Neural progenitor cell (in vitro differentiated cells): ENCODE results near the gene ZNF451. TPM values are rescaled to one million over a fixed set of nuclear protein-coding genes. Genes with fewer than 3 reads are reported as not detected.
"Not testable (repeated sequence)": the region's sequence is repeated elsewhere in the genome, so short reads cannot be mapped to it uniquely, and the experiment has no call there.

Source experiments
- DNase-seq: peaks from one replicate; pipeline ENCODE4 v3.0.0-alpha.2; 2016; ENCODE audit warnings: low spot score
- H2AFZ ChIP-seq: fragments of 200-600 bp; sonication (generic); replicated peaks from 2 replicates; pipeline ENCODE4 v1.6.1; 2016; ENCODE audit warnings: antibody characterized with exemption
- H3F3A ChIP-seq: fragments of 200-600 bp; sonication (generic); 2 replicates; pipeline ENCODE4 v1.6.1; 2016; ENCODE audit warnings: antibody characterized with exemption, low read depth
- H3K27ac ChIP-seq: fragments of 200-600 bp; sonication (generic); 2 replicates; pipeline ENCODE4 v1.5.1; 2016; ENCODE audit warnings: mild to moderate bottlenecking
- H3K27me3 ChIP-seq: fragments of 200-600 bp; sonication (generic); 2 replicates; pipeline ENCODE4 v1.6.1; 2016; ENCODE audit warnings: mild to moderate bottlenecking, moderate library complexity
- H3K36me3 ChIP-seq: fragments of 200-600 bp; sonication (generic); 2 replicates; pipeline ENCODE4 v1.5.1; 2016
- H3K4me1 ChIP-seq: fragments of 200-600 bp; sonication (generic); 2 replicates; pipeline ENCODE4 v1.6.1; 2016; ENCODE audit warnings: mixed run types
- H3K4me2 ChIP-seq: fragments of 200-600 bp; sonication (generic); 2 replicates; pipeline ENCODE4 v1.6.1; 2016
- H3K4me3 ChIP-seq: fragments of 200-600 bp; sonication (generic); 2 replicates; pipeline ENCODE4 v1.5.1; 2016
- H3K79me2 ChIP-seq: fragments of 200-600 bp; sonication (generic); 2 replicates; pipeline ENCODE4 v1.6.1; 2016; ENCODE audit warnings: low read depth
- H3K9ac ChIP-seq: fragments of 200-600 bp; sonication (generic); 2 replicates; pipeline ENCODE4 v1.6.1; 2016
- H3K9me3 ChIP-seq: fragments of 200-600 bp; sonication (generic); 2 replicates; pipeline ENCODE4 v1.5.1; 2016; ENCODE audit warnings: low read depth
- H4K20me1 ChIP-seq: fragments of 200-600 bp; sonication (generic); 2 replicates; pipeline ENCODE4 v1.6.1; 2016; ENCODE audit warnings: low read depth
- H3K27ac Mint-ChIP-seq: 3 replicates; pipeline ENCODE4 v1.8.0; 2021; ENCODE audit warnings: mixed read lengths
- H3K27me3 Mint-ChIP-seq: 2 replicates; pipeline ENCODE4 v1.8.0; 2022; ENCODE audit warnings: low read depth, mild to moderate bottlenecking, inconsistent platforms, moderate library complexity, mixed read lengths; ENCODE audit not compliant: insufficient read depth
- H3K36me3 Mint-ChIP-seq: 3 replicates; pipeline ENCODE4 v1.8.0; 2021; ENCODE audit warnings: mixed read lengths
- H3K4me1 Mint-ChIP-seq: 3 replicates; pipeline ENCODE4 v1.8.0; 2021; ENCODE audit warnings: mixed read lengths
- H3K4me3 Mint-ChIP-seq: 3 replicates; pipeline ENCODE4 v1.8.0; 2021; ENCODE audit warnings: mild to moderate bottlenecking, moderate library complexity, mixed read lengths
- H3K9me3 Mint-ChIP-seq: 3 replicates; pipeline ENCODE4 v1.8.0; 2020; ENCODE audit warnings: mixed read lengths
- CTCF ChIP-seq: fragments of 200-600 bp; sonication (generic); IDR thresholded peaks from 2 replicates; pipeline ENCODE4 v1.5.1; 2017; ENCODE audit warnings: antibody characterized with exemption, mild to moderate bottlenecking
- EZH2 ChIP-seq: fragments of 200-600 bp; sonication (generic); IDR thresholded peaks from 2 replicates; pipeline ENCODE4 v1.6.1; 2017; ENCODE audit warnings: antibody characterized with exemption, mild to moderate bottlenecking, moderate library complexity
- EZH2phosphoT487 ChIP-seq: fragments of 200-600 bp; sonication (generic); IDR thresholded peaks from 2 replicates; pipeline ENCODE4 v1.6.1; 2017; ENCODE audit warnings: antibody characterized with exemption
- total RNA-seq: library from RNA; depleted of rRNA; stranded (reverse); fragments of >200 nt; gene quantifications from 2 replicates; pipeline ENCODE4 v1.2.3, GENCODE V29; 2015; ENCODE audit warnings: low replicate concordance

Gene ZNF451, protein sequence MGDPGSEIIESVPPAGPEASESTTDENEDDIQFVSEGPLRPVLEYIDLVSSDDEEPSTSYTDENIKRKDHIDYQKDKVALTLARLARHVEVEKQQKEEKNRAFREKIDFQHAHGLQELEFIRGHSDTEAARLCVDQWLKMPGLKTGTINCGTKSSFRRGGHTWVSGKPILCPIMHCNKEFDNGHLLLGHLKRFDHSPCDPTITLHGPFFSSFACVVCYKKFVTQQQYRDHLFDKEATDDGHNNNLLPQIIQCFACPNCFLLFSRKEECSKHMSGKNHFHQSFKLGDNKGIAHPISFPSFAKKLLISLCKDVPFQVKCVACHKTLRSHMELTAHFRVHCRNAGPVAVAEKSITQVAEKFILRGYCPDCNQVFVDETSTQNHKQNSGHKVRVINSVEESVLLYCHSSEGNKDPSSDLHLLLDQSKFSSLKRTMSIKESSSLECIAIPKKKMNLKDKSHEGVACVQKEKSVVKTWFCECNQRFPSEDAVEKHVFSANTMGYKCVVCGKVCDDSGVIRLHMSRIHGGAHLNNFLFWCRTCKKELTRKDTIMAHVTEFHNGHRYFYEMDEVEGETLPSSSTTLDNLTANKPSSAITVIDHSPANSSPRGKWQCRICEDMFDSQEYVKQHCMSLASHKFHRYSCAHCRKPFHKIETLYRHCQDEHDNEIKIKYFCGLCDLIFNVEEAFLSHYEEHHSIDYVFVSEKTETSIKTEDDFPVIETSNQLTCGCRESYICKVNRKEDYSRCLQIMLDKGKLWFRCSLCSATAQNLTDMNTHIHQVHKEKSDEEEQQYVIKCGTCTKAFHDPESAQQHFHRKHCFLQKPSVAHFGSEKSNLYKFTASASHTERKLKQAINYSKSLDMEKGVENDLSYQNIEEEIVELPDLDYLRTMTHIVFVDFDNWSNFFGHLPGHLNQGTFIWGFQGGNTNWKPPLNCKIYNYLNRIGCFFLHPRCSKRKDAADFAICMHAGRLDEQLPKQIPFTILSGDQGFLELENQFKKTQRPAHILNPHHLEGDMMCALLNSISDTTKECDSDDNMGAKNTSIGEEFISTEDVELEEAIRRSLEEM
- 93.4 and 126 TPM in 2 replicates for total RNA-seq

GRCh38 chr6:57089687-57090457 lies at the start of gene ZNF451:
Gene ZNF451 (plus strand): TSS chr6:57090188. CDS start chr6:57090254, 66 bp downstream.
- H3K79me2 ChIP-seq: peaks cover 36% of the 10 kb centered on the region

GRCh38 chr6:57044061-57044460 lies 45.9 kb upstream of the ZNF451 start:
- not testable (repeated sequence) for H3K4me2 ChIP-seq, H3K27ac ChIP-seq, H3K36me3 Mint-ChIP-seq, H3F3A ChIP-seq, H4K20me1 ChIP-seq, H3K9me3 ChIP-seq, H3K4me3 Mint-ChIP-seq, H3K9me3 Mint-ChIP-seq, H3K27me3 Mint-ChIP-seq, H3K36me3 ChIP-seq, H3K27me3 ChIP-seq, H3K27ac Mint-ChIP-seq, H3K4me3 ChIP-seq, DNase-seq, H3K9ac ChIP-seq, H2AFZ ChIP-seq
- peaks cover 13% of the 10 kb centered on the region for H3K79me2 ChIP-seq
- H3K4me1 Mint-ChIP-seq: peaks cover 13% of the 10 kb centered on the region
- peaks cover 11% of the 10 kb centered on the region for H3K4me1 ChIP-seq

More at GRCh38 chr6:57089687-57090457, at the start of gene ZNF451:
- peaks cover 7% of the 10 kb centered on the region for H3F3A ChIP-seq
- Mint-ChIP-seq H3K27me3 (peaks cover 5% of the 10 kb centered on the region), H3K27ac (peak within 1 kb of the TSS; percentile 14), H3K36me3 (peaks cover 11% of the 10 kb centered on the region), H3K4me3 (peak within 1 kb of the TSS; percentile 89), H3K9me3 (no peaks in the 10 kb centered on the region), H3K4me1 (peaks cover 33% of the 10 kb centered on the region)
- peak within 1 kb of the TSS; percentile 54 for H3K4me3 ChIP-seq
- H3K9ac ChIP-seq: peak within 1 kb of the TSS; percentile 43
- peaks cover 35% of the 10 kb centered on the region for H4K20me1 ChIP-seq
- peak within 1 kb of the TSS; percentile 67 for H3K27ac ChIP-seq
- H3K4me2 ChIP-seq: peak within 1 kb of the TSS; percentile 74
- peaks cover 8% of the 10 kb centered on the region for H3K36me3 ChIP-seq
- peak; percentile 99 for DNase-seq
- peaks cover 25% of the 10 kb centered on the region for H3K4me1 ChIP-seq
- no peaks in the 10 kb centered on the region for H3K27me3 ChIP-seq
- TF ChIP-seq EZH2phosphoT487: no peak
- H2AFZ ChIP-seq: peak within 1 kb of the TSS; percentile 1
- H3K9me3 ChIP-seq: no peaks in the 10 kb centered on the region

DNA sequence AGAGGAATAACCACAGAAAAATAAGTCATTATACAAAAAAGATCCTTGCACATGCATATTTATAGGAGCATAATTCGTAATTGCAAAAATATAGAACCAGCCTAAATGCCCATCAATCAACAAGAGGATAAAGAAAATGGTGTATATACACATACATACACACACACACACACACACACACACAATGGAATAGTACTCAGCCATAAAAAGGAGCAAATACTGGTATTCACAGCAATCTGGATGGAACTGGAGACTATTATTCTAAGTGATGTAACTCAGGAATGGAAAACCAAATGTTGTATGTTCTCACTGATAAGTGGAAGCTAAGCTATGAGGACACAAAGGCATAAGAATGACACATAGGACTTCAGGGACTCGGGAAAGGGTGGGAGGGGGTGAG lies 45.4 kb upstream of the ZNF451 start:
- Histone ChIP-seq H3K9ac (no peak overlapping the region), H3K4me2 (no peak overlapping the region), H3F3A (peaks cover 8% of the 10 kb centered on the region), H3K79me2 (peaks cover 18% of the 10 kb centered on the region), H3K27ac (no peak overlapping the region), H4K20me1 (peaks cover 15% of the 10 kb centered on the region), H3K4me1 (peaks cover 16% of the 10 kb centered on the region), H3K9me3 (no peaks in the 10 kb centered on the region), H3K4me3 (no peak overlapping the region), H2AFZ (no peak overlapping the region), H3K27me3 (no peaks in the 10 kb centered on the region), H3K36me3 (peaks cover 3% of the 10 kb centered on the region)
- DNase-seq: no peak
- Mint-ChIP-seq H3K27me3 (peaks cover 4% of the 10 kb centered on the region), H3K4me3 (no peak overlapping the region), H3K4me1 (peaks cover 13% of the 10 kb centered on the region), H3K27ac (no peak overlapping the region), H3K9me3 (peaks cover 9% of the 10 kb centered on the region), H3K36me3 (peaks cover 6% of the 10 kb centered on the region)
- no peak for TF ChIP-seq EZH2
- TF ChIP-seq EZH2phosphoT487: no peak
- no peak for TF ChIP-seq CTCF

DNA sequence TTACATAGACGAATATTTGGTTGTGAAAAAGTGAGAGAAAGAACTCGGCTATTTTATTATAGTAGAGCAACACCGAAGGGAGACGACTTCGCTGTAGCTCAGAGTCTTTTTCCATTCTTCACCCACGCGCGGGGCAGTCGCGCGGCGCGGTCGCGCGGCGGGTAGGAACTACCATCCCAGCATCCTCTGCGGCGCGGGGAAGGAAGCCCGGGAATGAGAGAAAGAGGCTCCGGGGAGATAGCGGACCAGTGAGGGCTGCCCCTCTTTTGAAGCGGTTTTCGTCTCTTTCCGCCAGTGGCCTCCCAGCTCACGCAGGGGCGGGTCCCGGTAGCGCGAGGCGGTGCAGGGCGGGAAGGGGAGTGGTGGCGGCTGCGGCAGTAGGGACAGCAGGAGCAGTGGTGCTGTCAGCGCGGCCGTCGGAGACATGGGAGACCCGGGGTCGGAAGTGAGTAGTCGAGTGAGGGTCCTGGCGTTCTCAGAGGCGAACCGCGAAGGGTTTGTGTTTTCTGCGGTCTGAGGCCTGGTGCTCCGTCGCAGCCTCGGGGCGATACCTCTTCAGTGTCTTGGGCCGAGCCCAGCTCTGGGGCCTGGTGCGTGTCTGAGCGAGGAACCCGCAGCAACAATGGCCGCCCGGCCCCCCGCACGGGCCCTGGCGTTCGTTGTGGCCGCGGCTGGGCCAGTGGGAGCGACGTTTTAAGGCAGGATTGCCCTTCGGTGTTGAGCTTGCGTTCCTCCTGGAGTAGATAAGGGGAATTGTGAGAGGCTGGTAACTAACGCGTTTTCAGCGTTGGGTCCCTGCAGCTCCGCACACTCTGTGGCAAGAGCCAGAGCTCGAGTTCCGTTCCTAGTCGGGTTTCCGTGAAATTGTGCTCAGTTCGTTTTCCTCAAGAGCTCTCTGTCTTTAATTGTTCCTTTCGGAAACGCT lies 43.4 kb upstream of the ZNF451 start, which contains the start of gene KIAA1586:
TSS of gene KIAA1586 (plus strand) at position 362 of the 925 bp plus-strand sequence. CDS start at position 425, 63 bp downstream.
- peak; percentile 93 for DNase-seq
- not testable (repeated sequence) for H3K9me3 ChIP-seq, H3K36me3 ChIP-seq, H3F3A ChIP-seq, H3K9me3 Mint-ChIP-seq, H3K27me3 Mint-ChIP-seq, H3K27me3 ChIP-seq
- H3K4me3 ChIP-seq: peak within 1 kb of the TSS; percentile 45
- H3K4me2 ChIP-seq: peak within 1 kb of the TSS; percentile 71
- H3K36me3 Mint-ChIP-seq: peaks cover 15% of the 10 kb centered on the region
- peak within 1 kb of the TSS; percentile 68 for H2AFZ ChIP-seq
- peaks cover 18% of the 10 kb centered on the region for H3K4me1 ChIP-seq
- H3K27ac Mint-ChIP-seq: peak within 1 kb of the TSS; percentile 93
- peaks cover 38% of the 10 kb centered on the region for H3K79me2 ChIP-seq
- peak within 1 kb of the TSS; percentile 96 for H3K4me3 Mint-ChIP-seq
- peak within 1 kb of the TSS; percentile 43 for H3K27ac ChIP-seq
- peaks cover 13% of the 10 kb centered on the region for H3K4me1 Mint-ChIP-seq
- H4K20me1 ChIP-seq: peaks cover 17% of the 10 kb centered on the region
- peak within 1 kb of the TSS; percentile 4 for H3K9ac ChIP-seq

DNA sequence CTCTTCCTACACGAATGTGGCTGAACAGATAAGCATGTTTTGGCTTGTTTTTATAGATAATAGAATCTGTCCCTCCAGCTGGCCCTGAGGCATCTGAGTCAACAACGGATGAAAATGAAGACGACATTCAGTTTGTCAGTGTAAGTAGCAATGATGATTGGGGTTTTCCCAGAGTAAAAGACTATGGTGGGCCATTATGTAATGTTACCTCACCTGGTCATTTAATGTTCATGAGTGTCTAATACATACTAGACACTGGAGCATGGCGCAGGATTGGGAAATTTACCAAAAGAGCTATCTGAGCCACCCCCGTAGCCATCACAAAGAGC lies 42.8 kb upstream of the ZNF451 start:
- H3K27me3 ChIP-seq, H3K4me2 ChIP-seq, H3K9ac ChIP-seq, H3K27me3 Mint-ChIP-seq, H3F3A ChIP-seq, H3K27ac ChIP-seq, H3K27ac Mint-ChIP-seq, H3K4me3 ChIP-seq, DNase-seq, H2AFZ ChIP-seq, H3K4me3 Mint-ChIP-seq, H3K36me3 ChIP-seq, H3K9me3 Mint-ChIP-seq, H3K9me3 ChIP-seq: not testable (repeated sequence)
- peaks cover 13% of the 10 kb centered on the region for H3K4me1 Mint-ChIP-seq
- peaks cover 15% of the 10 kb centered on the region for H3K36me3 Mint-ChIP-seq
- Histone ChIP-seq H3K79me2 (peaks cover 45% of the 10 kb centered on the region), H4K20me1 (peaks cover 17% of the 10 kb centered on the region), H3K4me1 (peaks cover 18% of the 10 kb centered on the region)
